Keratinocyte (primary cell): ENCODE data around the gene GPATCH1. TPM values are rescaled to one million over a fixed set of nuclear protein-coding genes. Genes with fewer than 3 reads are reported as not detected.
A peak's percentile ranks its signal among the peaks of the same experiment; 100 is the strongest.

ENCODE experiments used
- DNase-seq: peaks from one replicate; pipeline ENCODE4 v3.0.0-alpha.2; 2011; ENCODE audit warnings: low read depth, missing footprints, low spot score
- FAIRE-seq: peaks from 2 replicates; lab custom pipeline; 2011; peaks lifted over from hg19 to GRCh38; lab: Jason Lieb, UNC
- H2AFZ ChIP-seq: 2 replicates; pipeline ENCODE4 v1.6.0; 2012; ENCODE audit warnings: low read length, control low read depth, inconsistent platforms; ENCODE audit not compliant: control insufficient read depth
- H3K27ac ChIP-seq: 2 replicates; pipeline ENCODE4 v1.5.1; 2011; ENCODE audit warnings: low read length; ENCODE audit not compliant: control insufficient read depth, insufficient read depth
- H3K27me3 ChIP-seq: 3 replicates; pipeline ENCODE4 v1.6.0; 2011; ENCODE audit warnings: low read length; ENCODE audit not compliant: control insufficient read depth, insufficient read depth; ENCODE audit errors: extremely low read depth
- H3K36me3 ChIP-seq, 2 experiments: 2 replicates in 1 of 2; 3 replicates in 1 of 2; pipeline ENCODE4 v1.5.1; 2011; ENCODE audit warnings: low read length in 2 of 2, mild to moderate bottlenecking in 1 of 2; ENCODE audit not compliant: control insufficient read depth in 2 of 2, insufficient read depth in 2 of 2; ENCODE audit errors: extremely low read depth in 1 of 2
- H3K4me1 ChIP-seq: 3 replicates; pipeline ENCODE4 v1.5.1; 2011; ENCODE audit warnings: low read length; ENCODE audit not compliant: control insufficient read depth, insufficient read depth; ENCODE audit errors: extremely low read depth
- H3K4me2 ChIP-seq: 3 replicates; pipeline ENCODE4 v1.6.0; 2011; ENCODE audit warnings: low read depth, low read length; ENCODE audit not compliant: control insufficient read depth, insufficient read depth; ENCODE audit errors: extremely low read depth
- H3K4me3 ChIP-seq, 3 experiments: fragments of 200-600 bp in 1 of 3; sonication (generic) in 1 of 3; 2 replicates in 2 of 3; 3 replicates in 1 of 3; pipeline ENCODE4 v1.5.1; 2011 to 2016; ENCODE audit warnings: low read length in 3 of 3, mild to moderate bottlenecking in 3 of 3, control low read depth in 2 of 3, inconsistent platforms in 1 of 3, low read depth in 1 of 3, mixed read lengths in 1 of 3, mixed run types in 1 of 3, moderate library complexity in 1 of 3; ENCODE audit not compliant: control insufficient read depth in 2 of 3, insufficient read depth in 2 of 3; ENCODE audit errors: extremely low read depth in 1 of 3
- H3K79me2 ChIP-seq: 2 replicates; pipeline ENCODE4 v1.6.0; 2012; ENCODE audit warnings: low read length; ENCODE audit not compliant: control insufficient read depth, insufficient read depth
- H3K9ac ChIP-seq: 3 replicates; pipeline ENCODE4 v1.6.0; 2011; ENCODE audit warnings: low read length; ENCODE audit not compliant: control insufficient read depth, insufficient read depth; ENCODE audit errors: extremely low read depth
- H3K9me1 ChIP-seq: 3 replicates; pipeline ENCODE4 v1.6.0; 2011; ENCODE audit warnings: low read length; ENCODE audit not compliant: control insufficient read depth, insufficient read depth; ENCODE audit errors: extremely low read depth
- H3K9me3 ChIP-seq: 2 replicates; pipeline ENCODE4 v1.5.1; 2012; ENCODE audit warnings: low read depth, low read length; ENCODE audit not compliant: control insufficient read depth
- H4K20me1 ChIP-seq: 3 replicates; pipeline ENCODE4 v1.6.0; 2011; ENCODE audit warnings: low read length; ENCODE audit not compliant: control insufficient read depth, insufficient read depth; ENCODE audit errors: extremely low read depth
- CTCF ChIP-seq, 3 experiments: IDR thresholded peaks in 1 of 3; conservative IDR thresholded peaks in 1 of 3; optimal IDR thresholded peaks in 1 of 3; 2 replicates in 2 of 3; 3 replicates in 1 of 3; pipeline versions ENCODE3 to v1.5.1; 2011; ENCODE audit warnings: low read length in 3 of 3, mild to moderate bottlenecking in 3 of 3, moderate library complexity in 2 of 3, control low read depth in 1 of 3, inconsistent platforms in 1 of 3; ENCODE audit not compliant: insufficient read depth in 2 of 3; ENCODE audit errors: extremely low read depth in 1 of 3
- EZH2 ChIP-seq: IDR thresholded peaks from one replicate; pipeline ENCODE4 v1.6.1; 2012; ENCODE audit warnings: inconsistent platforms, mild to moderate bottlenecking, low read length, moderate library complexity
- dilution Hi-C: fragments of 300-500 bp; cut with MboI; formaldehyde crosslinking; loops from one replicate; pipeline ENCODE4 v1.7.0; 2020; ENCODE audit warnings: low sequenced_read_pairs; ENCODE audit not compliant: extremely low pct_ligation_motif_present
- polyA plus RNA-seq, 5 experiments: library from polyadenylated mRNA; depleted of rRNA in 3 of 5; stranded (reverse) in 3 of 5; stranded (forward) in 1 of 5; unstranded in 1 of 5; fragments of >200 nt; gene quantifications; 1 replicate in 1 of 5; 2 replicates in 3 of 5; 3 replicates in 1 of 5; pipeline versions ENCODE4 v1.2.1 to v1.2.3, GENCODE V29; 2011 to 2012; ENCODE audit warnings: missing spikeins in 2 of 5, low read depth in 1 of 5, low replicate concordance in 1 of 5

GPATCH1 gene
- polyA plus RNA-seq, 1 donor (not counting 4 experiments of a cell fraction or from before 2014, with no cell fraction given), result 5.8 TPM

GRCh38 chr19:33108161-33108560 is 27.2 kb downstream of the GPATCH1 start:
- H3K4me2 ChIP-seq, result no peak overlapping the region
- no peaks in the 10 kb centered on the region for H3K9me3 ChIP-seq
- H3K27ac ChIP-seq, result no peak overlapping the region
- H3K9me1 ChIP-seq, result no peaks in the 10 kb centered on the region
- peaks cover 14 to 16% of the 10 kb centered on the region in 2 experiments for H3K36me3 ChIP-seq
- no peak overlapping the region for H3K9ac ChIP-seq
- dilution Hi-C loops, result no loop called here
- H4K20me1 ChIP-seq, result no peaks in the 10 kb centered on the region
- DNase-seq, result no peak
- no peaks in the 10 kb centered on the region for H3K27me3 ChIP-seq
- no peaks in the 10 kb centered on the region for H3K4me1 ChIP-seq
- H2AFZ ChIP-seq, result no peak overlapping the region
- TF ChIP-seq CTCF (optimal IDR thresholded peaks at IDR 0.05 in 1 of 3, IDR thresholded peaks at IDR 0.05 in 1 of 3, conservative IDR thresholded peaks at IDR 0.05 in 1 of 3; ENCODE audit: extremely low read depth in 1 of 3, insufficient read depth in 2 of 3, low read length in 3 of 3) (no peak), EZH2 (no peak)
- no peak overlapping the region for H3K4me3 ChIP-seq
- no peak for FAIRE-seq
- H3K79me2 ChIP-seq, result no peaks in the 10 kb centered on the region

GRCh38 chr19:33110137-33110910 is 29.3 kb downstream of the GPATCH1 start:
- Histone ChIP-seq H3K4me3 (no peak overlapping the region), H3K27me3 (no peaks in the 10 kb centered on the region), H3K79me2 (no peaks in the 10 kb centered on the region), H3K9me3 (no peaks in the 10 kb centered on the region), H3K27ac (no peak overlapping the region), H3K9me1 (no peaks in the 10 kb centered on the region), H3K4me1 (no peaks in the 10 kb centered on the region), H3K4me2 (no peak overlapping the region), H2AFZ (no peak overlapping the region), H3K36me3 (peaks cover 16% of the 10 kb centered on the region in 2 experiments), H3K9ac (no peak overlapping the region), H4K20me1 (no peaks in the 10 kb centered on the region)
- no peak for DNase-seq
- dilution Hi-C loops, result loop anchor here (10.0 kb wide), 1 partner anchor 126 kb away; no protein-coding TSS in a partner anchor
- TF ChIP-seq EZH2 (no peak), CTCF (optimal IDR thresholded peaks at IDR 0.05 in 1 of 3, IDR thresholded peaks at IDR 0.05 in 1 of 3, conservative IDR thresholded peaks at IDR 0.05 in 1 of 3; ENCODE audit: extremely low read depth in 1 of 3, insufficient read depth in 2 of 3, low read length in 3 of 3) (no peak)
- peak; percentile 48 for FAIRE-seq
